MM.1S (cell line): ENCODE measurements around the gene CLEC7A.

Experiments used
- DNase-seq: peaks from one replicate; pipeline ENCODE4 v3.0.0-alpha.2; 2015
- H2AFZ ChIP-seq: fragments of 300-600 bp; sonication (generic); 2 replicates; pipeline ENCODE4 v1.6.0; 2016; ENCODE audit warnings: antibody characterized with exemption, low read length
- H3F3A ChIP-seq: fragments of 300-600 bp; sonication (generic); 2 replicates; pipeline ENCODE4 v1.6.1; 2016; ENCODE audit warnings: mild to moderate bottlenecking, antibody characterized with exemption, low read length, moderate library complexity, mixed read lengths; ENCODE audit not compliant: insufficient read depth
- H3K27ac ChIP-seq: fragments of 300-600 bp; sonication (generic); 2 replicates; pipeline ENCODE4 v1.5.1; 2016; ENCODE audit warnings: mild to moderate bottlenecking, low read length
- H3K27me3 ChIP-seq: fragments of 300-600 bp; sonication (generic); replicated peaks from 2 replicates; pipeline ENCODE4 v1.6.0; 2016; ENCODE audit warnings: low read length; ENCODE audit not compliant: insufficient read depth
- H3K36me3 ChIP-seq: fragments of 300-600 bp; sonication (generic); replicated peaks from 2 replicates; pipeline ENCODE4 v1.6.1; 2016; ENCODE audit warnings: mild to moderate bottlenecking, low read length, mixed read lengths; ENCODE audit not compliant: insufficient read depth
- H3K4me1 ChIP-seq: fragments of 300-600 bp; sonication (generic); 2 replicates; pipeline ENCODE4 v1.6.1; 2016; ENCODE audit warnings: low read length, mixed read lengths
- H3K4me2 ChIP-seq: fragments of 300-600 bp; sonication (generic); 2 replicates; pipeline ENCODE4 v1.6.0; 2016; ENCODE audit warnings: low read depth, low read length
- H3K4me3 ChIP-seq: fragments of 300-600 bp; sonication (generic); 2 replicates; pipeline ENCODE4 v1.5.1; 2016; ENCODE audit warnings: low read length, mixed read lengths
- H3K79me2 ChIP-seq: fragments of 300-600 bp; sonication (generic); 2 replicates; pipeline ENCODE4 v1.6.1; 2016; ENCODE audit warnings: mixed run types, low read length, mixed read lengths
- H3K9ac ChIP-seq: fragments of 300-600 bp; sonication (generic); 2 replicates; pipeline ENCODE4 v1.6.1; 2016; ENCODE audit warnings: low read length, mixed read lengths
- H3K9me2 ChIP-seq: fragments of 300-600 bp; sonication (generic); replicated peaks from 2 replicates; pipeline ENCODE4 v1.6.1; 2016; ENCODE audit warnings: mild to moderate bottlenecking, low read length, mixed read lengths; ENCODE audit not compliant: insufficient read depth
- H3K9me3 ChIP-seq: fragments of 300-600 bp; sonication (generic); replicated peaks from 2 replicates; pipeline ENCODE4 v1.6.1; 2016; ENCODE audit warnings: mild to moderate bottlenecking, low read length, mixed read lengths; ENCODE audit not compliant: insufficient read depth
- H4K20me1 ChIP-seq: fragments of 300-600 bp; sonication (generic); 2 replicates; pipeline ENCODE4 v1.6.1; 2016; ENCODE audit warnings: mild to moderate bottlenecking, low read length, moderate library complexity, mixed read lengths; ENCODE audit not compliant: insufficient read depth
- EZH2 ChIP-seq: fragments of 300-600 bp; sonication (generic); optimal IDR thresholded peaks from 2 replicates; pipeline ENCODE3; 2017; ENCODE audit warnings: low read depth, mild to moderate bottlenecking, antibody characterized with exemption, low read length, mixed read lengths
- EZH2phosphoT487 ChIP-seq: fragments of 300-600 bp; sonication (generic); IDR thresholded peaks from 2 replicates; pipeline ENCODE4 v1.6.1; 2018; ENCODE audit warnings: antibody characterized with exemption, low read length
- TF ChIP-seq, protein P1 (sequence below): fragments of 300-600 bp; sonication (generic); IDR thresholded peaks from 2 replicates; pipeline ENCODE4 v1.5.1; 2016; ENCODE audit warnings: antibody characterized with exemption, low read length, mixed read lengths

Gene CLEC7A

DNA sequence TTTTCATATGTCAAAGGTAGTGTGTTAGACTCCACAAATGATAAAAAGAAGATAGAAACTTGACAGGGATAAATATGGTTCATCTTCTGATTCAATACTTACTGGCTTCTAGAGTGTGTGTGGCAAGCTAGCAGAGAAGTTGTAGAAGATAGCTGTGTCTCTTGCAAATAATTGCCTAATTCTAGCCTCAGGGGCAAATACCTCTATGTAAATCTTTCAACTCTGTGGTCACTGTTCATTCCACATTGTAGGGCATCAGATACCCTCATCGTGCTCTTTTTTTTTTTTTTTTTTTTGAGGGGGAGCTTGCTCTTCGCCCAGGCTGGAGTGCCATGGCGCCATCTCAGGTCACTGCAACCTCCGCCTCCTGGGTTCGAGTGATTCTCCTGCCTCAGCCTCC, 40.2 kb upstream of the CLEC7A start:
- Histone ChIP-seq H3K36me3 (no peaks in the 10 kb centered on the region), H3F3A (no peaks in the 10 kb centered on the region), H2AFZ (no peak overlapping the region), H4K20me1 (no peaks in the 10 kb centered on the region), H3K27ac (no peak overlapping the region), H3K79me2 (no peaks in the 10 kb centered on the region), H3K4me2 (no peak overlapping the region), H3K4me3 (no peak overlapping the region), H3K4me1 (no peaks in the 10 kb centered on the region), H3K9ac (no peak overlapping the region), H3K9me2 (no peaks in the 10 kb centered on the region), H3K9me3 (no peaks in the 10 kb centered on the region), H3K27me3 (no peaks in the 10 kb centered on the region)
- no peak for TF ChIP-seq EZH2phosphoT487
- TF ChIP-seq, protein P1, sequence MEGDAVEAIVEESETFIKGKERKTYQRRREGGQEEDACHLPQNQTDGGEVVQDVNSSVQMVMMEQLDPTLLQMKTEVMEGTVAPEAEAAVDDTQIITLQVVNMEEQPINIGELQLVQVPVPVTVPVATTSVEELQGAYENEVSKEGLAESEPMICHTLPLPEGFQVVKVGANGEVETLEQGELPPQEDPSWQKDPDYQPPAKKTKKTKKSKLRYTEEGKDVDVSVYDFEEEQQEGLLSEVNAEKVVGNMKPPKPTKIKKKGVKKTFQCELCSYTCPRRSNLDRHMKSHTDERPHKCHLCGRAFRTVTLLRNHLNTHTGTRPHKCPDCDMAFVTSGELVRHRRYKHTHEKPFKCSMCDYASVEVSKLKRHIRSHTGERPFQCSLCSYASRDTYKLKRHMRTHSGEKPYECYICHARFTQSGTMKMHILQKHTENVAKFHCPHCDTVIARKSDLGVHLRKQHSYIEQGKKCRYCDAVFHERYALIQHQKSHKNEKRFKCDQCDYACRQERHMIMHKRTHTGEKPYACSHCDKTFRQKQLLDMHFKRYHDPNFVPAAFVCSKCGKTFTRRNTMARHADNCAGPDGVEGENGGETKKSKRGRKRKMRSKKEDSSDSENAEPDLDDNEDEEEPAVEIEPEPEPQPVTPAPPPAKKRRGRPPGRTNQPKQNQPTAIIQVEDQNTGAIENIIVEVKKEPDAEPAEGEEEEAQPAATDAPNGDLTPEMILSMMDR = no peak
- no peak for TF ChIP-seq EZH2
- no peak for DNase-seq

DNA sequence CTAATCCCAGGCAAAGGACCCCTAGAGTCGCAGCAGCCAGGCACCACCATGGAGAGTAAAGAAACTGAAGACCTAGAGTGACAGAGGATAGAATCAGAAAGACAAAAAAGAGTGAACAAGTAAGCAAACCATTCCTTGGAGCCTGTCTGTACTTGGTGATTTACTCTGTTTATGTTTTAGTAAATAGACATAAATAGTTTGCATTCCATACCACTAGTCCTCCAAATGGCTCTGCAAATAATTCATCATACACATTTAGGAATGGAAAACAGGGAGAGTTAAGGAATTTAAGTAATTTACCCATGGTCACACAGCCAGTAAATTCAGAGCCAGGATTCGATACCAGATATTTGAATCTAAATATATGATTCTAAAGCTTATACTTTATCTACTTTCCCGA, 39.1 kb upstream of the CLEC7A start:
- Histone ChIP-seq H3K9me3 (no peaks in the 10 kb centered on the region), H3K36me3 (no peaks in the 10 kb centered on the region), H3F3A (no peaks in the 10 kb centered on the region), H4K20me1 (no peaks in the 10 kb centered on the region), H3K27me3 (no peaks in the 10 kb centered on the region), H3K4me3 (no peak overlapping the region), H3K4me2 (no peak overlapping the region), H3K9ac (no peak overlapping the region), H3K4me1 (no peaks in the 10 kb centered on the region), H3K27ac (no peak overlapping the region), H2AFZ (no peak overlapping the region), H3K9me2 (no peaks in the 10 kb centered on the region), H3K79me2 (no peaks in the 10 kb centered on the region)
- no peak for DNase-seq
- TF ChIP-seq EZH2phosphoT487 = no peak
- TF ChIP-seq, protein P1 = no peak
- TF ChIP-seq EZH2 = no peak

DNA sequence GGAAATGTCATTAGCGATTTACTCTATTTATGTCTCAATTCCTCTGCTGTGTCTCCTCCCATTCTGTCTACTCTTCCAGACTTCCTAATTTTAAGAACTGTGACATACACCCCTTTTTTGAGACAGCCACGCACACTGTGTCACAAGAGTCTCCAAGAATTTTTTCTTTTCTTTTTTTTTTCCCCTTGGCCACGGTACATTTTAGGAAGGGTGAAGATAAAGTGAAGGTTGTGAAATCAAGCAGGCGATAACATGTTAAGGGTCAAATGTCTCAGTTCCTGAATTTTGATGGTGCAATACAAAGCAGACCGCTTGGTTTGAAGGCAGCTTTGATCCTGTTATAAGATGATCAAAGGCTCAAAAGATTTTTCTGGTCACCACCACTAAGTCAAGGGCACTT, 37.6 kb upstream of the CLEC7A start:
- H3K9me3 ChIP-seq = no peaks in the 10 kb centered on the region
- H3K4me1 ChIP-seq = no peaks in the 10 kb centered on the region
- no peak overlapping the region for H3K27ac ChIP-seq
- no peak overlapping the region for H2AFZ ChIP-seq
- H3K4me2 ChIP-seq = no peak overlapping the region
- no peak for TF ChIP-seq EZH2phosphoT487
- TF ChIP-seq, protein P1 = no peak
- no peak for TF ChIP-seq EZH2
- no peaks in the 10 kb centered on the region for H4K20me1 ChIP-seq
- H3K4me3 ChIP-seq = no peak overlapping the region
- no peaks in the 10 kb centered on the region for H3K9me2 ChIP-seq
- H3K36me3 ChIP-seq = no peaks in the 10 kb centered on the region
- H3F3A ChIP-seq = no peaks in the 10 kb centered on the region
- H3K79me2 ChIP-seq = no peaks in the 10 kb centered on the region
- H3K9ac ChIP-seq = no peak overlapping the region
- no peaks in the 10 kb centered on the region for H3K27me3 ChIP-seq
- no peak for DNase-seq

DNA sequence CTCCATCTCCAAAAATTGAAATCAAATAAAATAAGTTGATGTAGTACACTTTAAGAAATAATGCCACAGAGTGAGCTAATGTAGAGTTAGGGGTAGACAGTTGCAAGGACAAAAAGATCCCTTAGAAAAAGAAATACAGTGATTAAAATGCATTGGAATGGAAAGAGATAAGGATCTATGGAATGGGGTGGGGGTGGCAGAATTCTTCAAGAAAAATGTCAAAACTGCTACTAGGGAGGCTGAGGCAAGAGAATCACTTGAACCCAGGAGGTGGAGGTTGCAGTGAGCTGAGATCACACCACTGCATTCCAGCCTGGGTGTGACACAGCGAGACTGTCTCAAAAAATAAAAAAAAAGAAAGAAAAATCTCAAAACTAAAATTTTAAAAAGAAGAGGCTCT, 35.4 kb upstream of the CLEC7A start:
- H3K4me2 ChIP-seq = no peak overlapping the region
- TF ChIP-seq, protein P1 = no peak
- TF ChIP-seq EZH2 (no peak), EZH2phosphoT487 (no peak)
- H3K27me3 ChIP-seq = no peaks in the 10 kb centered on the region
- H3K9me3 ChIP-seq = no peaks in the 10 kb centered on the region
- H3K79me2 ChIP-seq = no peaks in the 10 kb centered on the region
- no peaks in the 10 kb centered on the region for H4K20me1 ChIP-seq
- no peaks in the 10 kb centered on the region for H3K36me3 ChIP-seq
- no peaks in the 10 kb centered on the region for H3F3A ChIP-seq
- H3K9me2 ChIP-seq = no peaks in the 10 kb centered on the region
- no peak overlapping the region for H3K4me3 ChIP-seq
- H3K9ac ChIP-seq = no peak overlapping the region
- H3K27ac ChIP-seq = no peak overlapping the region
- no peak for DNase-seq
- H3K4me1 ChIP-seq = peaks cover 10% of the 10 kb centered on the region; the same call in 1 of the 2 replicates
- no peak overlapping the region for H2AFZ ChIP-seq
